Cardiac atrium fibroblast (primary cell): ENCODE results near the gene TWSG1. TPM values are rescaled to one million over a fixed set of nuclear protein-coding genes. Genes with fewer than 3 reads are reported as not detected.

Experiments
- total RNA-seq: library from RNA; depleted of rRNA; stranded (reverse); fragments of >200 nt; gene quantifications from 2 replicates; pipeline ENCODE4 v1.2.3, GENCODE V29; 2015

Gene TWSG1
- 54.9 and 69.8 TPM in 2 replicates for total RNA-seq

DNA sequence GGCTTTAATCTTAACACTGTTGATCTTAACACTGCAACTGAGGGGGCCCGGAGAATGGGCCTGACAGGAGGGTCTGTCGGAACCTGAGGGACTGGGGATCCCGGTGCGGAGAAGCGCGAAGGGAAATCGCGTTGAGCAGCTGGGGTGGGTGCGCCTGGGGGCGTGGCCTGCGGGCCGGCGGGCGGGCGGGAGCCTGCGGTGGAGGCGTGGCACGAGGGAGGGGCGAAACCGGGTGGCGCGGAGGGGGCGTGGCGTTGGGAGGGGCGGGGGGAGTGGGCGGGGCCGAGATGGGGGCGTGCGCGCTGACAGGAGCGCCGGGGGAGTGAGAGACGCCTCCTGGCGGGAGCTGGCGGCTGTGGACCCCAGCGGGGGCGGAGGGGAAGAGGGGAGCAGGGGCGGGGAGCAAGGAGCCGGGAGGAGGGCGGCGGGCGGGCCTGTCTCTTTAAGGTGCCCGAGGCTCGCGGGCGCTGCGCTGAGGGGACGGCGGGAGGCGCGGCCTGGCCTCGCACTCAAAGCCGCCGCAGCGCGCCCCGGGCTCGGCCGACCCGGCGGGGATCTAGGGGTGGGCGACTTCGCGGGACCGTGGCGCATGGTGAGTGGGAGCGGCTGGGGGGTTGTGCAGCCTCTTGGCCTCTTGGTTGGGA is at the start of gene TWSG1:
TSS of gene TWSG1 (plus strand) at position 445 of the 644 bp plus-strand sequence. CDS start 2,457 bp downstream, outside the sequence.

Other genes starting within 250 kb of the TWSG1 start
- gene NDUFV2, start 232.1 kb upstream of the TWSG1 start, total RNA-seq, result 99.1 and 115 TPM in 2 replicates
- gene ANKRD12, start 198.0 kb upstream of the TWSG1 start, total RNA-seq, result 5.2 and 36.3 TPM in 2 replicates
- gene RALBP1, start 140.7 kb downstream of the TWSG1 start, total RNA-seq, result 40.4 and 49.2 TPM in 2 replicates